A172 (cell line): ENCODE measurements around the gene SIGLEC12. TPM values are rescaled to one million over a fixed set of nuclear protein-coding genes. Genes with fewer than 3 reads are reported as not detected.
A peak's percentile ranks its signal among the peaks of the same experiment; 100 is the strongest.
"Not testable (repeated sequence)": the region's sequence is repeated elsewhere in the genome, so short reads cannot be mapped to it uniquely, and the experiment has no call there.

Experiments used
- DNase-seq: peaks from one replicate; pipeline ENCODE4 v3.0.0-alpha.2; 2015; ENCODE audit warnings: low spot score
- total RNA-seq: library from RNA; depleted of rRNA; stranded (reverse); fragments of >200 nt; shearing (Covaris generic); gene quantifications from 2 replicates; pipeline ENCODE4 v1.2.3, GENCODE V29; 2014

SIGLEC12 gene
- total RNA-seq, 1 experiment from 2014 or later: not detected

DNA sequence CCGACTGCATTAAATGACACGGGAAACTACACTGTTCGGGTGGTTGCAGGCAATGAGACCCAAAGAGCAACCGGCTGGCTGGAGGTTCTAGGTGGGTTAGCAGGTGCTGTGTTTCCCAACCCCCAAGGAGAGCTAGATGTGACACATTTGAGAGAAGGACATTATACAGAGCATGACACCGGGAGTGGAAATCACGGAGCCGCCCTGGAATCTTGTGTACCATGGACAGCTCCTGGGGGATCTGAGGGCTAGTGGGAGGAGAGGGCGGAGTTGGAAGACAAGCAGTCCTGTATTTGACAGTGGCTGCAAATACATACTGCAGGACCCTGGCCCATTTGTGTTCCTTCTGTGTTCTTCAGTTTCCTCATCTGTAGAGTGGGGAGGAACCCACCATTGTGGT is 21.0 kb downstream of the SIGLEC12 start:
- peak; percentile 1 for DNase-seq

DNA sequence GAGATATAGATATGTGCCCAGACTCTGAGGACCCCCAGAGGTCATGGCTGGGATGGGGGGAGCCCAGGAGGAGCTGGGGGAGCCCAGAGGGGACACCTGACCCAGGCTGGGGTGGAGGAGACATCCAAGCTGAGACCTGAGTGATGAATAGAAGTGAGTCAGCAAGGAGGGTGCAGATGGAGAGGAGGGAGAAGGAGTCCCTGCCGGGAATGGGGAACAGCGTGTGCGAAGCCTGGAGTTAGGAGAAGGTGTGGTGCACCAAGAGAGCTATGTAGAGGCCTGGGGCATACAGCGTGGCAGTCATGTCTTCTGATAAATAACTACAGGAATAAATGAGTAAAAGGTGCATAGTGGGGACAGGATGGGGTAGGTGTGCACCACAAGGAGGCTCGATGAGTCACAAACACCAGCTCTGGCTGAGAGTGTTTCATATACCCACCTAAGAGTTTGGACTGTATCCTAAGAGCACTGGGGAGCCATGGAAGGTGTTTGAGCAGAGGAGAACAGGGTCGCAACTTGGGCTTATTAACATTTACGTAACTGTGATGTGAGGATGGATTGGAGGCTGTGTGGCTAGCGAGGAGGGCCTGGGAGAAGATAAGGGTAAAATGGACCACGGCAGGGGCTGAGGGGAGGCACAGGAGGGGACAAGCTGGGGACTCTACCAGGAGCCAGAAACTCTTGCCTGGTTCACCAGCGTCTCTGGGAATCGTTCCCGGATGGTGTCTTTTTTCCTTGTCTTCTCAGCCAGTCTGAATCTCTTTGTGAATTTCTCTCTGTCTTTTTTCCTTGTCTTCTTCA is 21.9 kb downstream of the SIGLEC12 start:
- no peak for DNase-seq

DNA sequence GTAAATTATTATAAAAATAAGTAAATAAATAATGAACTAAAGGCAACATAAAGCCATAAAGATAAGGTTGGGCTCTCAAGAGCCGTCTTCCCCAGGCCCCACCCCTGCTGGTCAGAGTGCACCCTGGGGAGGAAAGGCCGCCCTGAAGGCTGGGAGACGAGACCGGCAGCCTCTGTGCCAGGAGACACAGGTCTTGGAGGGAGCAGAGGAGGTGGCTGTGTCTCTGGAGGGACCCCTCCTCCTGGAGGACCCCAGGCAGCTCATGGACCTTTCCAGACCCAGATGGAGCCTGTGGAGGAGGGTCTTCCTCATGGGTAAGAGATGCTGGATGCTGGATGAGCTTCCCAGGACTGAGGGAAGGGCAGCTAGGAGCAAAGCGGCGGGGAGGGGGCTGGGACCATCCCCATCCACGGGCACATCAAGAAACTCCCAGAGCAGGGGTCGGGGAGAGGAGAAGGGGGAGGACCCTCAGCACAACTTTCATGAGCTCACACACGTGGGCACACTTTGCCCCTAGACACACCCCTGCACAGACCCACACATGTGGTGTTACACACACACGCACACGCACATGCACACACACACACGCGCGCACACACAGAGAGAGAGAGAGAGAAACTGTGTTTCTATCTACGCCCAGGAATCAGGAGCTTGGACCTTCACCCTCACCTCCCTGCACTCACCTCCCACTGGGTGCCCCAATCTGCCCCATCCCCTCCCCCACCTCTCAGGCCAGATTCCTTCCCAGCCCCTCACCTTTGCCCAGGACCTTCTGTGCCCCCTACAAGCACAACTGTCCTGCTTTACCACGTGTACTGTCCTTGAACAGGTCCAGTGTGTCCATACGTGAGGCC is 23.0 kb downstream of the SIGLEC12 start, which contains the start of gene CEACAM18:
Gene CEACAM18 (plus strand): TSS at position 159 of the 854 bp plus-strand sequence.
- DNase-seq: no peak

DNA sequence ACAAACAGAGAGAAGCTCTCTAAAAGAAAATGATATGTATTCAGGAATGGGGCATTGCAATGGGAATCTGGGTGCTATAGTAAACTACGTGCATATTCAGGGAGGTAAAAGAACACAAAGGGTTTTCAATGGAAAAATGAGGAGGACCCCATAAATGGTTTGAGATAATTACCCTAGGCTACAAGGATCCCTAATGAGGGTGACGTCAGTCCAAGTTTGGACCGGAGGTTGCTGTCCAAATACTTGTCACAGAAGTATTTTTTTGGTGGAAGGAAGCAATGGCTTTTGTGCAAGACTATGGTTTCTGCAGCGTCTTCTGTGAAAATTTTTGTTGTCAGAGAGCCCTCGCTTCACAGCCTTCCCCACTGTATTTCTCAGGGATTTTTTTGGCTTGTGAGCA is 24.3 kb downstream of the SIGLEC12 start:
- DNase-seq: no peak

DNA sequence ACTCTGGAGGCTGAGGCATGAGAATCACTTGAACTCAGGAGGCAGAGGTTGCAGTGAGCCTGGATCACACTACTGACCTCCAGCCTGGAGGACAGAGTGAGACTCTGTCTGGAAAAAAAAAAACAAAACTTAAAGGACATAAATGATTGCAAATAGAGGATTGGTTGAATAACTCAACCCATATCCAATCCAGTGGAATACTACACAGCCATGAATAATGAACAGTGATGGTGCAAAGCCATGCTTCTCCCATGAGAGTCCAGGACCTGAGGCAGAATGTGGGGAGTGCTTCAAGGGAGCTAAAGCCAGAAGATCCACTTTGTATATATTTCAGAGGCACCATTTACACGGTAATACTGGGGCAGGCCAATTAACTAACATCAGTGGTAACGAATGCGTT is 25.4 kb downstream of the SIGLEC12 start:
- DNase-seq: no peak

DNA sequence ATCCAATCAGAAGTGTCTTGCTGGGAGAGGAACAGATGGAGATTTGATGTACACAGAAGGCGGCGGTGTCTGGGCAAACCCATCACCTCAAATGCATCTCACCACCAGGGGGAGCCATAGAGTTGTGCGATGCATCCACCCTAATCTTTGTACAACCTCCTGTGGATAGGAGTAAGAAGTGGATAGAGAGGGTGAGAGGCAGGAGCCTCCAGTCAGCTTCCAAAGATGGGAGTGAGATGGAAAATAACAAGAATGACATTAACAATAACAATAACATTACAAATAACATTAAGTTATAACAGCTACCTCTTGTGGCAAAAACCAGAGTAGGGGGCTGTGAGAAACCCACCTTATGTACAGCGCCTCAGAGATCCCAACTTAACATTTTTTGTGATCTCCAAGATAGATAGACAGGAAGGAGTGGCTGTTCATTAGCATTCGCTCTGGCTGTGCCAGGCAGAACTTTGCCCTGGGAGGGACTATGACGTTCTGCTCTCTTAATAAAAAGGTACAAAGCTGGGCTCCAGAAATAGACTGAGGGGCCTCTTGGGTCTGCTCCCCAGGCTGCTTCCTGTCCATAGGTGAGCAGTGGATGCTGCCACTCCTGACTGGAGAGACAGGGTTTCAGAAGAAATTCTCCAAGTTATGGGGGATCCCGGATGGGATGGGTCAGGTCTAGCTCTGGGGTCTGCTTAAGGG is 28.4 kb downstream of the SIGLEC12 start:
- DNase-seq: peak; percentile 34

DNA sequence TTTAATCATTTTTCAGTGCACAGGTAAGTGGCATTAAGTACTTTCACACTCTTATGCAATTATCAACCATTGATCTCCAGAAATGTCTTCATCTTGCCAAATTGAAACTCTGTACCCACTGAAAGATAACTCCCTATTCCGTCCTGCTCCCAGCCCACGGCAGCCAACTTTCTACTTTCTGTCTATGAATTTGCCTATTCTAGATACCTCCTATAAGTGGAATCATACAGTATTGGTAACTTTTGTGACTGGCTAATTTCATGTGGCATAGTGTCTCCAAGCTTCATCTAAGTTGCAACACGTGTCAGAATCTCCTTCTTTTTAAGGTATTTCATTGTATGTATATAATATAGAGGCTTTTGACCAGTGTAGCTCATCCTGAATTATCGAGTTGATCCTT is 29.0 kb downstream of the SIGLEC12 start:
- no peak for DNase-seq

DNA sequence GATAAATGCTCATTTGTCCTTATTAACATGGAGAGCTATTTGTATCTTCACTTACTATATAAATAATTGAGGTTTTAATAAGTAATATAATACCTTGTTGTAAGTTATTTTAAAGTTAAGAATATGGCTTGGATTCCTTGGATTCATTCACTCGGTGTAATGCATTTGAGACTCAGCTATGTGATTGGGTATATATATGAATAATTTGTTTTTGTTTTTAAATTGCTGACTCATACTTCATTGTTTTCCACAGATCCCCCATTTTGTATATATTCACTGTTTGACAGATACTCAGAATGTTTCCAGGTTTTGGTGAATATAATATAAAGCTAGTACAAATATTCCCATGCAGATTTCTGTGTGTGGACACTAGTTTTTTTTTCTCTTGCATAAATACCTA is 30.1 kb downstream of the SIGLEC12 start:
- no peak for DNase-seq

DNA sequence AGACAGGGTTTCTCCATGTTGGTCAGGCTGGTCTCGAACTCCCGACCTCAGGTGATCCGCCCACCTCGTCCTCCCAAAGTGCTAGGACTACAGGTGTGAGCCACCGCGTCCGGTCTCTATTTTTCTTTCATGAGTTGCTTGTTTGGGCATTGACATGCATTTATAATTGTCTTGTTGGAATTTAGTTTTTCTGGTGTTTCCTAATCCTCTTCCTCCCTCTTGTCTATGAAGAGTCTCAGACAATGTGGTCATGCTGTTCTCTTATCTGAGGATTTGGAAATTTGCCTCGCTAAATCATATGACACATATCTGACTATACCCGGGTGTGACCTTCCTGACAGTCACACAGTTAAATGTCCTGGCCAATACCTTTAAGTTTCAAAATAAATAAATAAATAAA is 30.6 kb downstream of the SIGLEC12 start:
- no peak for DNase-seq

DNA sequence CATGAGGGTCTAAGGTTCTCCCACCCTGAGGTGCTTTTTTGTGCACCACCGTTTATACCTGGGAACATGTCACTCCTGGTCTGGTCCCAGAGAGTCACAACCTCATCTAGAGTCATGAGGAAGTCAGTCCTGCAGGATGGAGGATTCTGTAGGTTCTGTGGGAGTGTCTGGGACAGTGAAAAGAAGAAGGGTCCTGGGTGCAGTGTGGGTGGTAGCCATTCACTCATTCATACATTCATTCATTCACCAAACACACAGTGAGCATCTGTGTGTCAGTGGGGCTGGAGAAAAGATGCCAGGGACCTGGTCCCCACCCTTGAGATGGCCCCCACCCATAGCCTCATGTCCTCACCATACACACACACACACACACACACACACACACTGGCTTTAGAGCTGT is 32.0 kb downstream of the SIGLEC12 start:
- DNase-seq: no peak

DNA sequence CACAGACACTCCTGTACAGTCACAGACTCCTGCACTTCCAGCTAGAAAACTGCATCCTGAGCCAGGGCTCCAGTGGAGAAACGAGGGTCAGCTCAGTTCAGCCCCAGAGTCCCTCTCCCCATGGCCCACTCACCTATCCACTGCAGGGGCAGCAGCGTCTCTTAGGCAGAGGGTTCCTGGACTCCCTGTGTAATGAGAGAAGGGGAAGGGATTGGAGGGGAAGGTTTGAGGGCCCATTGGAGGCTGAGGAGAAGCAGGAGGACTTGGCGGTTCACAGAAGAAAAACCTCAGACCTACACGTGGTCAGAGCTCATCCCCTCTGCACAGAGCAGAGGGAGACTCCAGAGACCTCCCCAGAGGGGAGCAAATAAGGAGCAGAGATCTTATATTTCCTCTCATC is 32.4 kb downstream of the SIGLEC12 start:
- DNase-seq: no peak

DNA sequence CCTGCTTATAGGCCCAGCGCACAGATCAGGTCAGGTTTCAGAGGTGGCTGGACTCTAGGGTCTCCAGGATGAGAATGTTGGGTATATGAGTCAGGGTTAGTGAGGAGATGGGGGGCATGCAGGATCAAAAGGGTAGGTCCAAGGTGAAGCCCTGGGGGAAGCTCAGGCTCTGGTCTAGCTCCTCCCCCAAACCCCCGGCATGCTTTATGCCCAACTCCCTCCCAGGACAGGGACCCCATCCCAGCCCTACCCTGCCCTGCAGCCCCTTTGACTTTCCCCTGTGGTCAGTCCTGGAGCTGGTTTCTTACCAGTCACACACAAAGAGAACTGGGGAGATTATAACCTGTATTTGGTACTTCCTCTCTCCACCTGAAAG is 33.1 kb downstream of the SIGLEC12 start:
- DNase-seq: no peak

DNA sequence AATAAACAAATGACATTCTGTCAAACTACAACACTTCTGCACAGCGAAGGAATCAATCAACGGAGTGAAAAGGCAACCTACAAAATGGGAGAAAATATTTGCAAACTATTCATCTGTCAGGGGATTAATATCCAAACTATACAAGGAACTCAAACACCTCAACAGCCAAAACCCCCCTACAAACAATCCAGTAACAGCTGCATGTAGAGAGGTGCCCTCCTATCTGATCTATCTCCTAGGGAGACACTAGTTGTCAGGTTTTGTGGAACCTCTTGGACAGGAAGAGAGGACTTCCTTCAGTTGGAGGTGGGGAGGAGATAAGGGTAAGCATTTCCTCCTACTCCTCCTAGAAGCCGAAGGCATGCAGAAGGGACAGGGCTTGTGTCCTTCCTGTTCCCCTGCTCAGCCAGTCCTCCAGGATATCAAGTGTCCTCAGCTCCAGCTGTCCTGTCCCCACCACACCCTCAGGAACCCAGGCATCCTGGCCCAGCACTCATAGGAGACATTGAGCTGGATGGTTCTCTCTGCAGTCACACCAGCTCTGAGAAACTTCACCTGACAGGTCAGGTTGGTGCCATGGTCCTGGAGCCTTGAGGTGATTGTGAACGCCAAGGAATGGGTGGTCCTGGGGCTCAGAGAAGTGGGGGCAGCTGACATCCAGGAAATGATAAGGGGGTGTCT is 33.6 kb downstream of the SIGLEC12 start:
- no peak for DNase-seq

DNA sequence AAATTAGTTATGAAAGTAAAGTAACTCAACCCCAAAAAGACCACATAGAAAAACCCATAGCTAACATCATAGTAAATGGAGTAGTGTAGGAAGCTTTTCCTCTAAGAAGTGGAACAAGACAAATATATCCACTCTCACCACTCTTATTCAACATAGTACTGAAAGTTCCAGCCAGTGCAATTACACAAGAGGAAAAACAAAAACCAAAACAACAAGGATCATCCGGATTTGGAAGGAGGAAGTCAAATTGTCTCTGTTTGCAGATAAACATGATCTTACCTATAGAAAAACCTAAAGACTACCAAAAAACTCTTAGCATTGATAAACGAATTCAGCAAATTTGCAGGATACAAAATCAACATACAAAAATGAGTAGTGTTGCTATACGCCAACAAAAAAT is 34.9 kb downstream of the SIGLEC12 start:
- no peak for DNase-seq

DNA sequence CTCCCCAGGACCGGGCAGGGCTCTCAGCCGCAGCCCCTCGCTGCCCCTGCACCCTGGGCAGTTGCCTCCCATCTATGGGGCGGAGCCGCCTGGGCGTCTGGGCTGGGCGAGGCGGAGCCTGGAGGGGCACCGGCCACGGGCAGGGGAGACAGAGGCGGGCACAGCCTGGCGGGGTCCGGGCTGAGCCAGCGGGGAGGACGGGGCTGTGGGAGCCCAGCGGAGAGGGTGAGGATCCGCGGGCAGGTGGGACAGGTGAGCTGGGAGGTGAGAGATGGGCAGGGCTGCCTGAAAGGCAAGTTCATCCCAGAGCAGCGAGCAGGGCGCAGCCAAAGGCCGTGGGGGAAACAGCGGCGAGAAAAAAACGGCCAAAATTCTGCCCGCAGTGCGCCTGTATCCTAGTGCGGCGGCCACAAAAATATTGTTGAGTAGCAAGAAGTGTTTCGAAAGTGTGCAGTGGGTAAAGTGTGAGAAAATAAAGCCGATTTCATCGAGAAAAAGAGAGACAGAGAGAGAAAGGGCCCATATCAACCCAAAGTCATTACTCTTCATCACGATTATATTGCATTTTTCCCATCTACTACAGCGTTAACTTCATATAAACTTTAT is 37.5 kb downstream of the SIGLEC12 start:
- DNase-seq: not testable (repeated sequence)

DNA sequence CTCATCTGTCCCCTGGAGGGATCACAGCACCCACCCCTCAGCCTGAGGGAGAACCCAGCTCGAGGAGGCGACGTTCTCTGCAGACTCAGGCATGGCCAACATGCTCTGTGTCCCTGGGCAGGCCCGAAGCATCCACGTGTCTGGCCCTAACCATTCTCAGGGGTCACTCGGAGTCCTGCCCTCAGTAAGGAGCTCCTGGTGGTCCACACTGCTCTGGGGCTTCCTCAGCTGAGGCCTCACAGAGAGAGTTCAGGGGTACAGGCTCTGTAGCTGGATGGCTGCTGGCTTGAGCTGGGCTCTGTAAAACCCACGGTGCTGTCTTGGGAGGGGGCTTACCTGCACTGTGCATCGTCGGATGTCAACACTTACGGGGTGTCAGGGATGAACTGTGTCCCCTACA is 38.9 kb downstream of the SIGLEC12 start:
- no peak for DNase-seq

DNA sequence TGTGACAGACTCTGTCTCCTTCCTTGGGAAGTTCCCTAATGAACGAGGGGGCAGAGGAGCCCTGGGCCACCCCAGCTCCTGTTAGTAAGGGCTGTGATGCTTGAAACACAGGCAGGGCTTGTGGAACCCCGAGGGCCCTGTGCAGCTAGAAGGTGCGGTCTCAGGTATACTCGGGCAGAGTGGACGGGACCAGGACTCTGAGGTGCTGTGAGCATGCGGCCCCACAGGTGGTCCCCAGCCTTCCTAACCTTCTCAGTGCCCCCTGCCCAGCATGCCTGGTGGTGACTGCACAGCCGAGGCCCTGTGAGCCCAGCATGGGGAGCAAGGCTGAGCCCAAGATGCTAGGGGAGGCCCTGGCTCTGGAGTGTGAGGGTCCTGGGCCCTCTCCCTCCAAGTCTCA is 39.3 kb downstream of the SIGLEC12 start:
- DNase-seq: no peak

DNA sequence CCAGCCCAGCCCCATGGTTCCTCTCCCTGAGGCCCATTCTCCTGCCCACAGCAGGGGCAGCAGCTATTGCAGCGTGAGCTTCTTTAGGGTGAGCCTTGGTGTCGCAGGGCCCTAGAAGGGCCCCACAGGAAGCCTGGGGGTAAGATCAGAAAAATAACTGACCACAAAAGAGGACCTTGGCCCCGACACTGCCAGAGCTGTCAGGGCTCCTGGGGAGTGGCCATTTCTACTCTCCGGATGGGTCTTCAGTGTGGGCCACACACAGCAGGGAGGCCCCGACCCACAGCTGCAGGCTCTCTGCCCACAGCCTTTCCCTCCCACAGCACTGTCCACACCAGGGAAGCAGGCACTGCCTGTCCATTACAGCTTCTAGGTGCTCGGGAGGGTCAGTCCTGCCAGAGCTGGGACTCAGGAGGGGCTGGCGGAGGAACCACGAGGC is 39.9 kb downstream of the SIGLEC12 start:
- no peak for DNase-seq

DNA sequence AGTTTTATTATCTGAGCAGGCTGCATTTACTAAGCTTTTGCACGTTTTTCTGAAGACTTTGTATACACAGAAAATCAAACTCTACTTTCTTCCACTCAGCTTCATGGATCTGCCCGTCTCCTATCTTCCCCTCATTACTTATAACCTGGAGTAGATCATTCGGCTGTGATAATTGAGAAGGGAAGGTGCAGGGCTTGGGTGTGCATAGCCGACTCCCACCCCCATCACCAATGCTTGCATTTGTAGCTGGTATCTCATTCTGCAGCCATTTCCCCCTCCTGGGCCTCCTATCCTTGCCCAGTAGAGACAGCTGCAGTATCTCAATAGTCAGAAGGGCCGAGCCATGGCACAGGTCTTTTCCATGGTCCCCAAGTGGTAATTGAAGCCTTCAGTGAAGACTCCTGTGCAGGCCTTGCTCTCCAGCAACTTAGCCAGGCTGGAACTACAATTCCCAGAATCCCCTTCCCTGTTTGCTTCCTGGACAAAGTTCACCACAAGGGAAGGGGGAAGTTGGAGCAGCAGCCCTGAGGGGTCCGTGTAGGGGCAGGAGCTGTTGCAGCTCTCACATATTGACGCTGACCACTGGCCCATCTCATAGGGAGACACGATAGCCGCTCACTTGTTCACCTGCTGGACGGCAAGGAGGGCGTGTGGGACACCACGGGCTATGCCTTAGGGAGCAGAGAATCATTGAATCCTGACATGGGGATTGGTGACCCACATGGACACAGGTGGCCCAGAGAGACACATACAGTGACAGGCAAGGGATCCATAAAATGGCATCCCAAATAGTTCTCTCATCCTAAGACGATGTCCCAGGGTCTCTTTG is 41.2 kb downstream of the SIGLEC12 start:
- no peak for DNase-seq

DNA sequence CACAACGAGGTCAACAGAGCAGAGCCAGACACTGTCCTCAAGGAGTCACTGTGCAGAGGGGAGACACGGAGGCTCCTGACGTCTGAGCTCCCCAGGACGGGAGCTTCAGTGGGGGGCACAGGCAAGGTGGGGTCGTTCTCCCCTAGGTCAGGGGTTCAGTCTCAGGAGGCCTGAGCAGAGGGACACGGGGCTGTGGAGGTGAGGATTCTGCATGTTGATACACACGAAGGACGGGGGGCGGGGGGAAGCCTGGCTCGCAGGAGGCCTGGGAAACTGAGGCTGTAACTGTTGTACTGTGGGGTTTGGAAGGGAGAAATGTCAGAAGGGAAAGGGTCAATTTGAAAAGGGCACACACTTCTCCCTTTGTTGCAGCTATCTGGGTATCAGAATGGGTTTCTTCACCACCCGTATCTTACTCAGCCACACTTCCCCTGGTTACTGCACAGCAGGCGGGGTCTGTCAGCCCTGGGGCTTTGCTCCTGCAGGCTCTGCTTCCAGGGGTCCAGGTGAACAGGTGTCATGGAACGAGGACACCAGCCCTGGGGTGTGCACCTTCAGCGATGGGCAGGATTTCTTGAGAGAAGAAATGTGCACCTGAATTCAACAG is 42.6 kb downstream of the SIGLEC12 start:
- no peak for DNase-seq
